ENCODE measurements around the gene KBTBD12.

The KBTBD12 gene

GRCh38 chr3:127955728-127956127, 40.7 kb downstream of the KBTBD12 start:
- no peak for DNase-seq

GRCh38 chr3:127959041-127959440, 44.0 kb downstream of the KBTBD12 start:
- no peak for DNase-seq

DNA sequence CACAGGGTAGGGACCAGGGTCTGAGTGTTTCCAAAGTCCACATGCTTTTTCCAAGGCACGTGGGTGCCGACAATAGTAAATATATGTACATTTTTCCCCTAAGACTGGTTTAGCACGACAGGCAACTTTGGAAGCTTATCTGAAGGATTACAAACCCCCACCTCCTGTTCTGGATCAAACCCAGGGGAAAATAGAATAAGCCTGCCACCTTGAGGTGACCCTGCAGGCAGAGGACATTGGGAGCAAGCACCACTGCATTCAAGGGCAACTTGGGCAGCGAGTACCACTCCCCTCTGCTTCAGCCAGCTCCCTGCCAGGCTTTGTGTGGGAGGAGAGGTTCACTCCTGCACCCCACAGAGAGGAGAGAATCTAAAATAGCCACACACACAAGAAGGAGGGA, 44.8 kb downstream of the KBTBD12 start:
- no peak for DNase-seq

- no peak for DNase-seq
Observed at GRCh38 chr3:127960421-127960965, 45.5 kb downstream of the KBTBD12 start.

GRCh38 chr3:127961124-127961523, 46.1 kb downstream of the KBTBD12 start:
- no peak for DNase-seq

DNA sequence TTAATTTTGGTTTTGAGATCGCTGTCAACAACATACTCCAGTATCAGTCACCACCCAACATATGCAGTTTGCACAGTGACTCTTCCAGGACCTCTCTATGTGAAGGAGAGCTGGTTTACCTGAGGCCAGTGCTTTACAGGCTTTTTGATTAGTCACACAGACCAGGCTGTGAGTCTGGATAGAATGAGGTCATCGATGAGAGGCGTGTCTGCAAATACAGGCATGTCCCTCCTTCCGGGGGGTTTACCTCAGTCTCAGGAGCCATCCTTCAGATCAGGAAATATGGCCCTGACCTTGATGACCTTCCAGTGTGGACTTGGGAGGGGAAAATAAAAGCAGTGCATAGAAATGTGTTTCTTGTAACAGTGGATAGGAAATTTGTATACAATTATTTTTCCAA, 46.9 kb downstream of the KBTBD12 start:
- DNase-seq, result no peak

- DNase-seq, result no peak
Observed at GRCh38 chr3:127962937-127963336, 47.9 kb downstream of the KBTBD12 start.

DNA sequence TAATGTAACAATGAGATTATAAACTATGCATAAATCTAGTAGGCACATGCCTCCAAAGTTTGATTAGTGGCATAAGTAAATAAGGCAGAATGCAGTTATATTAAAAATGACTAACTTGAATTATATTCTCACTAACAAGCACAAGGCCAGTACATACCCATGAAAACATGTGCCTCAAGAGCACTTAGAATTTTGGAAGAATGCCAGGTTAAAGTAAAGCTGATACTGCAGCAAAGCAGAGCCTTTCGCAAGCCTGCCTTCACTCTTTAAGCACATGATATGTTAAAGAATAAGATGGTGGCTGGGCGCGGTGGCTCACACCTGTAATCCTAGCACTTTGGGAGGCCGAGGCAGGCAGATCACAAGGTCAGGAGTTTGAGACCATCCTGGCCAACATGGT, 49.0 kb downstream of the KBTBD12 start:
- no peak for DNase-seq

GRCh38 chr3:127964816-127965215, 49.8 kb downstream of the KBTBD12 start:
- DNase-seq, result no peak

- DNase-seq, result no peak
Observed at GRCh38 chr3:127967316-127967715, 52.3 kb downstream of the KBTBD12 start.

DNA sequence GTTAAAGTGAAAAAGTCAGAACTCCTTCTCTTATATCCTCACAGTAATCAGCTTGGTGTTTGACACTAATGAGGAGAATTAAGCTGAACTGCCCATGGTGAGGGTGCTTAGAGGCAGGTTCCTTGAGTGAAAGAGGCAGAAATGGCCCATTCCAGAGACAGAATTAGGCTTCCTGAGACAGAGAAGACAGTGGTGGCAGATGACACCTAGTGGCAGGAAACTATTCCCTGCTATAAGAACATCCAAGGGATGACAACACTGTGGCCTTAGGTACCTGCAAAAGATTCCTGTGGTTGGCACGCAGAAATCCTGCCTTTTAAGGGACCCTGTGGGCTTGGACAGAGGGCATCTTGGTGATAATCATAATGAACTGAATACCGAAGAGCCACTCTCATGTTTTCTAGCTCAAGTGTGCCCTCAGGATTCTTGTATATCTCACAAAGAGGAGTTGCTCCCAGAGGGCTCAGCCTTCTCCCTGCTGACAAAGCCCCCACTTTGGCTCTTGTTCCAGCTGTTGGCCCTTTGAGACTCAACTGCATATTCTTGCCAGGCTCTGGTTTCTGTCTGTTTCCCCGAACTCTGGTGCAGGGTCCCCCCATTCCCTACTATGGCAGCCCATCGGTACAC, 56.0 kb downstream of the KBTBD12 start:
- no peak for DNase-seq

- no peak for DNase-seq
Observed at GRCh38 chr3:127974226-127974625, 59.2 kb downstream of the KBTBD12 start.

GRCh38 chr3:127975153-127976029, 60.4 kb downstream of the KBTBD12 start:
- DNase-seq, result no peak

- no peak for DNase-seq
Observed at GRCh38 chr3:127978636-127979035, 63.6 kb downstream of the KBTBD12 start.

DNA sequence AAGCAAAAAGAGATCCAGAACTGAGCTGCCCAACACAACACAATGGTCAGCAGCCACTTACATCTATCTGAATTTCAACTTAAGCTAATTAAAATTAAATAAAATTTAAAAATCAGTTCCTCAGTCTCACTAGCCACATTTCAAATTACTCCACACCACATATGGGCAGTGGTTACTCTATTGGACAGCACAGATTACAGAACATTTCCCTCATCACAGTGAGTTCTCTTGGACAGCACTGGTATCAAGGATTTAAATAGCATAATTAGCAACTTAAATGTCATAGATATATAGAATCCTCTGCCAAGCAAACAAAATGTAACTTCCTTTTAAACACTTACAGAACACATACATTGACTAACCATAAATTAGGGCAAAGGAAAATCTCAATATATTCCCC, 64.4 kb downstream of the KBTBD12 start:
- no peak for DNase-seq

DNA sequence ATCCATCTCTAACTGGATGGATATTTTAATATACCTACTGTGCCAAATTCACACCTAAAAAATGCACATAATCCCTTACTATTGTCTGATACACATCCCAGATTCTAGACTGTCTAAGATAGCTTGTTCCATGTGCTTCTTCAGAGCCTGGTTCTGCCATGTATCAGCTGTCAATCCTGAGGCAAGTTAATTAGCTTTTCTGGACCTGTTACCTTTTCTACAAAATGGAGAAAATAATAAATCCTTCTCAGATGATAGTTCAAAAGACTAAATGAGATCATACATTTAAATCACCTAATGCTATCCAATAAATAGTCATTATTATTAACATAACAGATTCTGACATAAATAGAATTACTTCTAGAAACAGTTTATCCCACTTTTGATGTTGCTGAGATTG, 66.1 kb downstream of the KBTBD12 start:
- no peak for DNase-seq

GRCh38 chr3:127982155-127982554, 67.1 kb downstream of the KBTBD12 start:
- DNase-seq, result no peak

DNA sequence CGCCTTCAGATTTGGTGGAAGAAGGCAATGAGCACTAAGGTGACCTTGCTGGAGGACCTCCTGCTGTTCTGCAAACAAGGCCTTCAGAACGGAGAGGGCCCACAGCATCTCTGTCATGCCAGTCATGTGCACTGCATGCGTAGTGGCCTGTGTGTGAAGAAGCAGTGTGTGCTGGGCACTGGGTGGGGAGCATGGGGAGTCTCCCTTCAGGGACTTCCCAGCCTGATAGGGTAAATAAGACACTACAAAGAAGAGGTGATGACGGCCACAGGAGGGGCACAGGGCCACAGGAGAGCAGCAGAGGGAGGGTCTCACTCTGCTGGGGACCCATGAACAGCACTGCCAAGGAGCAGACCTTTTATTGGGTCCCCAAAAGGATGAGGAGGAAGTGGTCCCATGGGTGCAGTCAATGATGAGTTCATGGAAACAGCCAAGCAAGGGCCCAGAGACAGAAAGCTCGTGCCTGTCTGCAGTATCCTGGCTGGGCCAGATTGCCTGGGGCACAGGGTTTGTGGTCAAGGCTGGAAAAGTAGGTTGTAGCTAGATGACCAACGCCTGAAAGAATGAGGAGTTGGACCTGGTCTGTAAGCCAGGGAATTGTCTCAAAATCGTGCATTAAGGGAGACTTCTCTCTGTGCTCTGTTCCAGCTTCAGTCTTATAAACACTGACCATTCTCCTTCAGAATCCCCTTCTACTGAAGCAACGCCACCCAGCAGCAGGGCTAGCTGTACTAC, 69.4 kb downstream of the KBTBD12 start:
- no peak for DNase-seq

- no peak for DNase-seq
Observed at GRCh38 chr3:127985216-127985615, 70.2 kb downstream of the KBTBD12 start.

DNA sequence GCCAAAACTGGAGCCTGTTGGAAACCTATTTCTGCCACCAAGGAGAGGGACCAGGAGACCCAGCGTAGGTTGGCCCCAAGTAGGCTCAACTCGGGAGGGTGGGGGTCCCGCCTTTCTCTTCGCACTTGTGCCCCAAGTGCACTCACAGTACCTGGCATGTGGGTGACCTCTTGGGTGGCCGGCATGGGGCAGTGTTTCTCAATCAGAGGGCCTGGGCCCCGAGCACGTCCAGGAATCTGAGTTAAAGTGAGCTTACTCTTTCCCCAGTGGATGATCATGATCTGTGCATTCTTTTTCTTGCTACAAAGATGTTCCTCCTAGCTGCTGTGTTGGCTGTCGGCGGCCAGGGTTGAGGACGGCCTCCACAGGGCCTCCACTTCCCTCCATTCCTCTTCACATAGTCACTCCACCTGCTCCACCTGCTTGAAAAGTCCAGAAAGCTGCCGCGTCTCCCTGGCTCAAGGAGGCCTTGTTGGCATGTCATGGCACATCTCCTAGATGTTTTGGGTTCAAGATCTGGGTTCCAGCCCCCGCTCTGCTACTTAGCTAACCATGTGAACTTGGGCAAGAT, 70.7 kb downstream of the KBTBD12 start:
- no peak for DNase-seq

DNA sequence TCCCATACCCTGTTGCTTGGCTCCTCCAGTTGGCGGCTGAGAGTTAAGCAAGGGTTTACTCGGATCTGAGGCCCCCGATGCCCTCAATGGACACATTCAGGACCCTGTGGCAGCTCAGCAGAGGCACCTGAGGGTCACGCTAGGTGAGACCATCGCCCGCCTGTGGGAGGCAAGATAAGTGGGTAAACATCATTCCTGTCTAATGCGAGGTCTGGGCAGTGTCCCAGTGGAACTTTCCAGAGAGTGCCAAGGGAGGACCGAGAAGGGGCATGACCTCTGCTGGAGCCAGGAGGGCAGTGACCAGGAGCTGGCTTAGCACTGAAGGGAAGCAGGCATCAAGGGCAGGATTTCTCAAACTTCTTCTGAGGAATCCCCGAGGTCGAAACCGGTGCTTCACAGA, 71.8 kb downstream of the KBTBD12 start:
- no peak for DNase-seq

- no peak for DNase-seq
Observed at GRCh38 chr3:127987309-127987995, 72.4 kb downstream of the KBTBD12 start.

Measured in GF-D8 (cell line).